HG03432 (cell line): ENCODE data around the gene SHISA2.

Experiments
- ATAC-seq: cut with Tn5 transposase; IDR thresholded peaks from one replicate; pipeline ENCODE4 v1.9.1; 2021; ENCODE audit warnings: mild to moderate bottlenecking, moderate library complexity; ENCODE audit not compliant: unreplicated experiment

The SHISA2 gene

GRCh38 chr13:26050568-26051230, 1.1 kb downstream of the SHISA2 start:
- ATAC-seq = no peak

- no peak for ATAC-seq
Observed at GRCh38 chr13:26048741-26049140, 3.1 kb downstream of the SHISA2 start.

DNA sequence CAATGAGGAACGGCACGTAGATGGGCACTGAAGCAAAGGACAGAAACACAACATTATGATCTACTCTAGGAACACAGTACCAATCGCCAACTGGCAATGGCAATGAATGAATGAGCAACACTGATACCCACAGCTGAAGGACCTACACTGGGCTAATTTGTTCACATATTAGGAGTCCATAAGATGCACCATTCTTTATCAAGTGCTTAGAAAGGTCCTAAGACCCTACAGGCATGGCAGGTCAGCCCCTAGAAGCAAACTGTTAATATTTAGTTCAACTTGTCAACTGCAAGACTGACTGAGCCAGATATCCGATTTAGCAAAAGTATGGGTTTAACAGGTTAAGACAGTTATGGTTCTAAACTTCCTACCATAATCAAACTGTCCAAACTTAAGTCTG, 4.8 kb downstream of the SHISA2 start:
- no peak for ATAC-seq

DNA sequence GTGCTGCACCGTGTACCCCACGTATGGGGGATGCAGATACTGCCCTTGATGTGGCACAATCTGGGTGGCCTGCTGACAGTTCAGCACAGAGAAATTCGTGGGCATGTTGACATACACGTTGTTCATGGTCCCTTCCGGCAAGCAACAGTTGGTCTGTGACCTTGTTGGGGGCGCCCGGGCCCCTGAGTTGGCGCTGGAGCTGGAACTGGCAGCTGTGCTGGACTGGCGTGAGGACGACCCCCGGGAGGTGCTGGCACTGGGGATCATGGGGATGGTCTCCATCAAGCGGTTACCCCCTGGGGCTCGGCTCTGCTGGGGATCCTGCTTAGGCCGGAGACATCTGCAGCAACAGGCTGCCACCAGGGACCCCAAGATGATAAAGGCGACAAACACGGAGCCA, 5.2 kb downstream of the SHISA2 start:
- no peak for ATAC-seq

DNA sequence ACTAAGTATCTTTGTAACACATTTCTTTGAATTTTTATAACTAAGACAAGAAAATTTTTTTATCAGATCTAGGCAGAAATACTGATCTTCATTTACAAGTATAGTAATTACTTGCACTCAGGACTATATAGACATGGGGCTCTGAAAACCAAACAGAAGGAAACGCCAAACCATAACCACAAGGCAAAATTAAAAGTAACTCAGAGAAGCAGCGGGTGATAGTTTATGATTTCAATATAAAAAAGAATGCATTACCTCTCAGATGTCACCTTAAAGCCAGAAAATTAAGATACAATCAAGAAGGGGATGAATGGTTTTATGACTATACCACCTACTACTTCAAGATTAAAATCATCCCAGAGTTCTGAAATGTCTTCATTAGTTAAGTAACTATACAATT, 6.7 kb downstream of the SHISA2 start:
- no peak for ATAC-seq

GRCh38 chr13:26042785-26043184, 9.0 kb downstream of the SHISA2 start:
- ATAC-seq = no peak

DNA sequence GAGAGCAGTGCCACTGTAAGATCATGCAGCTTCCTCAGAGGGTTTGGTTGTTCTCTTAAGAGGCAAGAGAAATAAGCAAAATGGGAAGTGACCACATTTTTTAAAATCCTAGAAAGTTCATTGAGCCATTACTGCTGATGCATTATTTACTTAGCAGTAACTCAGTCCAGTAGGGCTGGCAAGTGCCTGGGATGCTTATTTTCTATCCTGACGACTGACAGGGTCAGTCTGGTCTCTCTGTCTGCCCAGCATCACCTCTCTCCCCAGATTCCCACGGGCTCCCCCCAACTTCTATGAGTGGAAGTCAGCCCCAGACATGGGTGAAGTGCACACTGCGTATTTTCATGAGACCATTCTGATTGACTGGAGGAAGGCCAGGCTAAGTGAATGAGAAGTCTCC, 10.4 kb downstream of the SHISA2 start:
- no peak for ATAC-seq

DNA sequence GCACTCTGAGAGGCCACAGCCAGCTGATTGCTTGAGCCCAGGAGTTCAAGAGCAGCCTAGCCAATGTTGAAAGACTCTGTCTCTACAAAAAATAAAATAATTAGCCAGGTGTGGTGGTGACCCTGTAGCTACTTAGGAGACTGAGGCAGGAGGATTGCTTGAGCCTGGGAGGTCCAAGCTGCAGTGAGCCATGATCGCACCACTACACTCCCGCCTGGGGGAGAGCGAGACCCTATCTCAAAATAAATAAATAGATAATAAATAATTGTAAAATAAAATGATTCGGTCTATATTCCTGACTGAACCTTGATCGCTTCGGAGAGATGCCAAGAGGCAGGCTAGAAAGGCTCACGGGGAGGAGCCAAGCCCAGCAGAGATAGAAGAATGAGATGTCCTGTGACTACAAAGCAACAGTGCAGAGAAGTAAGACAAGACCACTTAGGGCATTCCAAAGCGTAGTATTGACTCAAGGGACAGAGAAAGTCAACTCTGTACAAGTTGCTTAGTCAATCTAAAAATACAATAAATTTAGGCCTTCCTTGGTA, 12.8 kb downstream of the SHISA2 start:
- no peak for ATAC-seq

- no peak for ATAC-seq
Observed at GRCh38 chr13:26037302-26037701, 14.5 kb downstream of the SHISA2 start.

GRCh38 chr13:26036383-26036782, 15.4 kb downstream of the SHISA2 start:
- ATAC-seq = no peak

- no peak for ATAC-seq
Observed at GRCh38 chr13:26034018-26034417, 17.8 kb downstream of the SHISA2 start.

- no peak for ATAC-seq
Observed at GRCh38 chr13:26030331-26030730, 21.5 kb downstream of the SHISA2 start.

DNA sequence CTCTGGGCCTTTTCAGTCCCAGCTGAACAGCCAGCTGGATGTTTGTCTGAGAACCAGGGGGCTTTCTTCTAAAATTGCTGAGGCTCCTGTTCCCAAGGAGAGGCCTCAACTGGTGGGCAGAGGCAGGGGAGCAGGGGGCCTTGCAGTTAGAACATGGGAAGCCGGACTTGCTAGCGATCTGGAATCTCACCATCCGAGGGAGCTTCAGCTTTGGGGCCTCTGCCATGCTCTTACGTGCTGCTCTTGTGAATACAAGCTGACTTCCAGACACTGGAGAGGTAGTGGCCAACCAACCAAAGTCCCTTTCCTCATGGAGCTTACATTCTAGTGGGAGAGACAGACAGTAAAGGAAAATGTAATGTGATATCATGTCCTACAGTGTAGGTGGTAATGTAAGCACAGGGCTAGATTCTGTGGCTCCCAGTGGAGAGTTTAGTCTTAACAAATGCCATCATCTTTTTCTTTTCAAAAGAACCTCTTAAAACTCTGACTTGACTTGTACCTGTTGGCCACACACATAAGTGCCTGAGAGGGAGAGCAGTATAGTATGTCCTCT, 22.2 kb downstream of the SHISA2 start:
- ATAC-seq = no peak

- ATAC-seq = no peak
Observed at GRCh38 chr13:26026211-26026610, 25.6 kb downstream of the SHISA2 start.

GRCh38 chr13:26025771-26026170, 26.0 kb downstream of the SHISA2 start:
- no peak for ATAC-seq

DNA sequence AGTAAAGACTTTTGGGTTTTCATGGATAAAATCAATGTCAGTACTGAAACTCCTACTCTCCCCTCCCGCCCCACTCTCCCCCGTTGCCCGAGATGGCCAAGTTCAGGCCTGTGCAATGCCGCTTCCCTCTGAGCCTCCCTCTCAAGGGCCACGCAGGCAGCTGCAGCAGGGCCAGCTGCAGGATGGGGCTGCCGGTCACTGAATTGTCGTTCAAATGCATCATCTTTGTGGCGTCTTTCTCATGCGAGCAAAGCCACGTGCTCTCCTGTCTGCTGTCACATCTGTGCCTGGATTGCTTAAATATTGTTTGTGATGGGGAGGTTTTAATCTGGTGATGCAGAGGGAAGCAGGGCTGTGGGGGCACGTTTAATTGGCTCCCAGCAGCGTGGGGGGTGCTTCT, 26.6 kb downstream of the SHISA2 start:
- no peak for ATAC-seq

- ATAC-seq = no peak
Observed at GRCh38 chr13:26024558-26024957, 27.3 kb downstream of the SHISA2 start.

DNA sequence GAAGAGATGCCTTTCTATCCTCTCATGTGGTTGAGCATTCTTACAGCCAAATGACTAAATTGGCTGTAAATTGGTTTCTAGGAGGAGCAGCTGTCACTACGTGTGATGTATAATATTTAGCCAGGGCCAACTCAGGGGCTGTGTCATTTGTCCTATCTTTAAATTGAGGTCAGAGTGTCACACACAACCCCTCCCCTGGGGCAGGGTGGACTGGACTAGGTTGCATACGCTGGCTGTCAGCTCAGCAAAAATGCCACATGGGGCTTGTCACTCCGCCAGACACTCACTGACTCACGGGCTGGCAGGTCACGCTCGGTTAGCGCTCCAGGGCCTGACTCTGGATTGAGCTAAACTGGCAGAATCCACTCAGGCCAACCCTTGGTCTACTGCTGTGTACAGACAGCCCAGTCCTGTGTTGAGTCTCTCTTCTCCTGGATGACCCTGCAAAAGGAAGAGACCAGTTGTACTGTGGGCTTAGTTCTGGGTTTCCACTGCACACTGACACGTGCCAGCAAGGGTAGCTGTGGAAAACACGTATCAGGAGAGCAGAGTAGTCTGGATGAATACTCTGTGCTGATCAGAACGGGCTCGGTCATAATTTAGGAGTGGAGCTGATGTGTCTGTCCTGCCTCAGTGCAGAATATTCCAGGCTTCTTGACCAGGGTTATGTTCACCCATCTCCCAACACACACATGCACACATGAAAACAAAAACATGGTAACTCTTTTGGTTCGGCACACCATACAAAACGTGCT, 29.1 kb downstream of the SHISA2 start:
- ATAC-seq = no peak

- ATAC-seq = no peak
Observed at GRCh38 chr13:26021956-26022355, 29.9 kb downstream of the SHISA2 start.

- ATAC-seq = no peak
Observed at GRCh38 chr13:26021516-26021915, 30.3 kb downstream of the SHISA2 start.

DNA sequence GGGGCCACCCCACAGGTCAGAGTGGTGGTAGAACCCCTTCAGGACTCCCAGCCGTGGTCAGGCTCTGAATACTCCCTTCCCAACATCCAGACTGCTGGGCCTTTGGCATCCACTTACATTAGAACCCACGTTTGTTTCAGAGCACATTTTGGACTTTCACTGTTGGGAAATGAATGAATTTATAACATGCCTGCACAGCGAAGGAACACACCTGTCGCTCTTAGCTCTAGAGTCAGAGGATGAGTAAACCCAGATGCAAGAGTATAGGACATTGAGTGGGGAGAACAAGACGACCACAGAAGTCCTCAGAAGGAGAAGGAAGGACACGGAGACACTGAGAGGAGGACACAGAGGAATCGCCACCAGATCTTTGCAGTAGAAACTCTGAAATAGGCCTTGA, 30.9 kb downstream of the SHISA2 start:
- ATAC-seq = no peak
